ENCODE measurements around the gene PRDM1.

Gene PRDM1

DNA sequence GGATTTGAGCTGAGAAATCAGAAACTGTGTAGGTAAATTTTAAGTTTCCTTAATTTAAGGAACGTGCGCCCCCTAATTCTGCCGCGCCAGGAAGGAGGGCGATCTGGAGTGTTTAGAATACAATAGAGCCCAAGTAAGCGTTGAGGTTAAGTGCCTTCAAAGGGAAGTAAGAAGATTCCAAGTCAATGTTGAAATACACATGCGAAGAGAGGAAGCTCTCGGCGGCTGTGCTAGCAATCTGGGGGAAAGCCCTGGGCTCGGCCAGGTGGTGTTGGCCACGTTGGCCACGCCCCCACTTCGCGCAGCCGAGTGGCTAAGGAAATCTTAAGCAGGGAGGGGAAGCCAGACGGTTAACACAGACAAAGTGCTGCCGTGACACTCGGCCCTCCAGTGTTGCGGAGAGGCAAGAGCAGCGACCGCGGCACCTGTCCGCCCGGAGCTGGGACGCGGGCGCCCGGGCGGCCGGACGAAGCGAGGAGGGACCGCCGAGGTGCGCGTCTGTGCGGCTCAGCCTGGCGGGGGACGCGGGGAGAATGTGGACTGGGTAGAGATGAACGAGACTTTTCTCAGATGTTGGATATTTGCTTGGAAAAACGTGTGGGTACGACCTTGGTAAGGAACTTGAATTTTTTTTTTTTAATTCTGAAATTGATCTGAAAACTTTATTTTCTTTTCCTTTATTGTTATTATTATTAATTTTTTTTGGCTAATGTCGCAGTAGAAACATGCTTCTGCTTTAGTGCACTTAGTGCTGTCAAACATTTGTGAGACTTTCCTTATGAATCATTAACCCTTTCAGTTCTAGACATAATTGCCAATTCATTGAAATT is at the start of gene PRDM1:
Gene PRDM1 (plus strand): TSS at position 353 of the 830 bp plus-strand sequence. CDS start 218 bp downstream, at position 571.
- DNase-seq (ENCODE audit: low read depth): peak; percentile 59

DNA sequence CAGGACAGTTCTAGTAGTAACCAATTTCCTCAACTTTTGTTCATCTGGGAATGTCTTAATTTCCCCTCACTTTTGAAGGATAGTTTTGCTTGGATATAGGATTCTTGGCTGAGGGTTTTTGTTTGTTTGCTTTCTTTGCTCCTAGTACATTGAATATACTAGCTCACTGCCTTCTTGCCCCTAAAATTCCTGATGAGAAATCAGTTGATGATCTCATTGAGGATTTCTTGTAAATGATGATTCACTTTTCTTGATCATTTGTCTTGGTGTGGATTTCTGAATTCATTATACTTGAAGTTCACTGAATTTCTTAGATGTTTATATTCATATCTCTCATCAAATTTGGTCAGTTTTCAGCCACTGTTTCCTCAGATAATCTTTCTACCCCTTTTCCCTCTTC is 49.1 kb upstream of the PRDM1 start:
- no peak for DNase-seq (ENCODE audit: low read depth)

DNA sequence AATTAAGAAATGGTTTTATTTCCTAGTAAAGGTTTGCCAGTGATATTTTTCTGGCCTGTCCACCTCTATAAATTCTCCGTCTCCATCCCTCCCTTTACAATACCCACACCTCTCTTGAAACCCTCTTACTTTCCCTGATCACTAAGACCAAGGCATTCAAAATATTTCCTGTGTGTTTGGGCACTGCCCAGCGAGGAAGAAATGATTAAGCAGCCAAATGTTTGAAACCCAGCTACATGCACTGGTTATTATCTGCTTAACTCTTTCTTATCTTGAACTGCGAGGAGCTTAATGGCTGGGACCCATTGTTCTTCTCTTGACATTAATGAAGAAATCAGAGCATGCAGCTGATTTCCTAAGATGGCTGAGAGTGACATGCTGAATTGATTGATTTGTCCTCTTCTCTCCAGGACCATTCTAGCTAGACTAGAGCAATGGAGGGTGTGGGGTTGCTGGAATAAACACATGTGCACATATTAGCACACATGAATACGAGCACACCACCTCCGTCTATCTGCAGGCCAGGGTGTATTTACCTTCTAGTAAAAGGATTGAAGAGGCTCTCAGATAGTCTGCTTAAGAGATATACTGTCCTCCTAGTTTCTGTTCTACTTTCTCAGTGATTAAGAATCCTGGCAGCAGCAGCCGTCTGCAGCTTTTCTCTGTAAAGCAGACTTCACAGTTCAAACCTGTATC is 46.1 kb upstream of the PRDM1 start:
- no peak for DNase-seq (ENCODE audit: low read depth)

DNA sequence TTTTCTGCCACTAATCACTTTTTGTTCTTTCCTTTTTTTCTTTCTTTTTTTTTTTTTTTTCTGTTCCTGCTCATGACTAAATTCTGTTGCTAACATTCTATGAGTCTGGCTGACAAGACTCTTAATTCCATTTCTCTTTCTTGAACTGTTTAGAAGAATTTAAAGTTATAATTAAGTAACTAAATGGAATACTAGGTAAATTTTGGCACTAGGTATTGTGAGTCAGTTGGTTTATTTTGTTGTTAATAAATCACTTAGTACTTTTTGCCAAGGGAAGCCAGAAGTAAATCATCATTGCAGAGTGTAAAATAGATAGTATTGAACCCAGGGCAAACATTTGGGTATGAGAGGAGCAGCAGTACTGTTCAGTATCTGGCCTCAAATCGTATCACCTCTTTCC is 42.0 kb upstream of the PRDM1 start:
- no peak for DNase-seq (ENCODE audit: low read depth)

DNA sequence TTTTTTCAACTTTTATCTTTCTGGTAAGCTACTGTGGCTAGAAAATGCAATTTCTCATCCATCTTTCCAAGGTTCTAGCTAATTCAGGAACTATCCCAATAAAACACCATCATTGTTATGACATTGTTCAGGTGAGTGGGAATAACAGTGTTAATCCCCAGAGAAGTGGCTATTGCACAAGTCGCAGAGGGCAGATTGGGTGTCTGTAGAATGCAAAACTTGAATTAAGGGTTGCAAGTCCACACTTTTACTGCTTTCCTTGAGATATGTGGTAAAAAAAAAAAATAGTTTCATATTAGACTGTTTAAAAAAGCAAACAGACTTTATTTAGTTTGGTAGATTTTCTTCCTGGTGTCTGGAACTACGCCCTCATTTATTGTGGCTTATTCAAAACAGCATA is 41.1 kb upstream of the PRDM1 start:
- DNase-seq (ENCODE audit: low read depth): no peak

DNA sequence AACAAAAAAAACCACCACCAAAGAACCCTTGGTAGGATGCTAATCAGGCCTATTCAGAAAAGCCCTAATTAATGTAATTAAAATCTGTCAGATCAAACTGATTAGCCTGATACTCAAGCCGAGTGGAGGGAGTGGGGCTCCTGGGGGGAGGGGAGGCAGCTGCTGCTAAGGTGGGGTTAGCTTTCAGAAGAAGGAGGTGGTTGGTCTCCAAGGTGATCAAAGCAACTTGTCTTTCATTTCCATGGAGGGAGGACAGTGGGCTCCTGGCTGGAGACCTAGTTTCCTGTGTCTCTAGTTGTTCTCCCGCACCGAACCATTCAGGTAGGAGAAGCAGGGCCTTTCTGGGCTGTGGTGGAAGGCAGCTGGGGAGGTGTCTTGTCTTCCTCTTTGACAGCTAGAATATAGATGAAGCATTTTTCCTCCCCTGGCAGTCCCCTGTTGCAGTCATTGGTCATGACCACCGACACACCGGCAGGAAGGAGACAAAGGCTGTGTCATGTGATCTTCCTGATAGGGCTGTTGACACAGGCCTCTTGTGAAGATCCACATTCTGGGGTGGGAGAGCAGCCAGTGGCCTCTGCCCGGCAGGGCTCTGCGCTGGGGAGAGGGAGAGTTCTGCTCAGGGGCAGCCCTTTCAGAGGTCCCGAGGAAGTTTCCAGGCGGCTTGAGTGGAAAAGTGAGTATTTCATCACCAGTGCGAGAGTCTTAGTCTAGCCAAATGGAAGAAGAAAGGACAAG is 39.9 kb upstream of the PRDM1 start:
- no peak for DNase-seq (ENCODE audit: low read depth)

DNA sequence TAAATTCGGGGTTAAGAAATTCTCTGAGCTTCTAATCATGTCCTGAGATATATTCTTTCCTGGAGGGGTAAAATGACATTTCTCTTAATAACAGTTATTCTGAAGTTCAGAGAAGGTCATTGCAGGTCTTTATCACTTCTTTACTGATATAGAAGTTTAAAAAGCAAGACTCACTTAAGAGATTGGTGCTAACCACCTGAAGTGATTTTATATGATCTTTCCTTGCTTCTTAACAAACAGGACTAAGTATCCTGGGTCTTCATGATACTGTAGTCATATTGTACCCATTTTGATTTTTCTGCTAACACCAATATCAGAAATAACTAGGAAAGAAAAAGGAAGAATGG is 39.3 kb upstream of the PRDM1 start:
- no peak for DNase-seq (ENCODE audit: low read depth)

DNA sequence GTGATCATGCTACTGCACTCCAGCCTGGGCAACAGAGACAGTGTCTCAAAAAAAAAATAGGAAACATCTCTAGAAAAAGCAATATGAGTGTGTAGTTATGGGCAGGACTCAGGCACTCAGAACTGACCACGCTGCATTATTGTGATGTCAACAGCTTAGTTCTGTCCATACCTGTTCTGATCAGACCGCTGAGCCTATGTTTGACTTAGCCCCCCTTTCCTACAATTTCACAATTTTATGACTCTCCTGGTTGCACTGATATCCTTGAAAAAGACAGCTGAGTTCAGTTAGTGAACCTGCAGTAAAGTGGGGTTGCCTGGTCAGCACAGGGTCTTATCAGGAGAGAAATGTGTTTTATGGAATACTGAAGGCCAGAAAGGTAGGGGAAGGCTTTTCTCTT is 37.8 kb upstream of the PRDM1 start:
- no peak for DNase-seq (ENCODE audit: low read depth)

DNA sequence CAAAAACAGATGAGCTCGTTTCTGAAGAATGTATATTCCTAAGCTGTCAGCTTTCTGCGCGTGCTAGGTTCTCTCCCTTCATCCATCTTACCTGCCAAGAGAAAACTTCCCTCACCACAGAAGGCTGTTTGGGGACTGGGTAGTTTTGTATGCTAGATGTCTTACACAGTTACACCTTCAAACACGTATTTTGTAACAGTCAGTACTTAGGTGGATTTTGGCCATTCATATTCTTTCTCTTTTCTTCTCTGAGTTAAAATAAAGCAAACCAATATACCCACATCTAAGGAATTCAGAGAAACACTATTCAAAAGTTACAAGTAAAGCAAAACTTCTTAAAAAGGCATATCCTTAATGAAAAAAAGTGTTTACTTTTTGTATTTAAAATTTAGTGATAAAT is 35.6 kb upstream of the PRDM1 start:
- no peak for DNase-seq (ENCODE audit: low read depth)

DNA sequence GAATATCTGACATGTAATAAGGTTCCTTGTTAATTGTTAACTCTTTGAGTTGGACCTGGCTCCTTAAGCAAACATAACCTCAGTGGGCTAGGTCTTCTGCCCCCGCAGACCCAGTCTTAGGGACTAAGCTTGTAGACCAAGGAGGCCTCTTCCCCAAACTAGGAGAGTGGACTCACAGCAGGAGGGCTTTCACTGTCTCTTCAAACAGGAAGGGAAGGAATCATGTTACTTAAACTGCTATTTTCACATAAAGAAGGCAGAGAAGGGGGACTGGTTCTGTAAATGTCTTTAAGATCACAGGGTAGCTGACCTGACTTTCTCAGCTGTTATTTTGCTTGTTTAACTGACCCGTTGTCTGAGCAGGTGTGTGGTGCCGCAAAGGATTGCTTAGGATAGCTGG is 34.9 kb upstream of the PRDM1 start:
- DNase-seq (ENCODE audit: low read depth): no peak

DNA sequence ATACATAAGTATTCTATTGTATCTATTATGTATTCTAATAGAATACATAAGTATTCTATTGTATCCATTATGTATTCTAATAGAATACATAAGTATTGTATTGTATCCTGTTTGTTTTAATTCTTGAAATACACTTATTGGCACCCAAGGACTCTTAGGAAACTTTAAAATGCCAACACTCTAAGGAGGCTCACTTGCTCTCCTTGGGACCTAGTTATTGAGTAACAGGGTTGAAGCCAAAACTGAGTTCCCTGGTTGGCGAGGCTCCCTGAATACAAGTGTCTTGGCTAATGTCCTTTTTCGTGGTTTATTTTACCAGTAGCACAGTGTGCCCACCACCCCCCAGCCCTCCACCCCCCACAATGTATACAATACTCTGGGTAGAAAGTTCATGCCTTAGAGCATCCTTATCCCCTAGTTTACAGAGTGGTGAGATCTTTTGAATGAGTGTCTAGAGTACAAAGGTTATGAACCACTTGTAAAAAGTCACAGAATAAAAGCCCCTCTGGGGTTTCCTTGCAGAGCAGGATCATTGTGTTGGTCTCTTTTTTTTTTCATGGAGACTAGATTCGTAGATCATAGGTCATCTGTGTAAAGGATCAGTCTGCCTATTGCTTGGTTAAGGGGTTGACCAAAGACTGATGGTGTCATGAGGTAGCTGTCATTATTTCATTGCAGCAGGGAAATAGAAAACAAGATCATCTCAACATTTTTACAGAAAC is 32.5 kb upstream of the PRDM1 start:
- no peak for DNase-seq (ENCODE audit: low read depth)

DNA sequence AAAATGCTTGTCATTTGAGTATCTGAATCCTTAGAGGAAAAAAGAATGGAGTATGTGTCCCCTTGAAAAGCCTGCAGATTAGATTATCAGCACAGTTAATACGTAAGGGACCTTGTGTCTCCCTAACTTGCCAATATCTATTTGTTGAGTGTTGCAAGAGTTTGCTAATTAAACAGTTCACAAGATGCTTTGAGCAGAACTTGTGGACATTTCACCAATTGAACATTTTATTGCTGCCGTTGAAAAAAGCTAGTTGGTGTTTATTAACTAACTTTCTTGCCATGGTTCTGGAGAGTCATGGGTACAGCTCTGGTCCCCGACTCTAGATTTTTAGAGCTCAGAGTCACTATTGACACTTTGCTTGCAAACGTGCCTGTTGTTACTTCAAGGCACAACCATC is 30.6 kb upstream of the PRDM1 start:
- DNase-seq (ENCODE audit: low read depth): no peak

DNA sequence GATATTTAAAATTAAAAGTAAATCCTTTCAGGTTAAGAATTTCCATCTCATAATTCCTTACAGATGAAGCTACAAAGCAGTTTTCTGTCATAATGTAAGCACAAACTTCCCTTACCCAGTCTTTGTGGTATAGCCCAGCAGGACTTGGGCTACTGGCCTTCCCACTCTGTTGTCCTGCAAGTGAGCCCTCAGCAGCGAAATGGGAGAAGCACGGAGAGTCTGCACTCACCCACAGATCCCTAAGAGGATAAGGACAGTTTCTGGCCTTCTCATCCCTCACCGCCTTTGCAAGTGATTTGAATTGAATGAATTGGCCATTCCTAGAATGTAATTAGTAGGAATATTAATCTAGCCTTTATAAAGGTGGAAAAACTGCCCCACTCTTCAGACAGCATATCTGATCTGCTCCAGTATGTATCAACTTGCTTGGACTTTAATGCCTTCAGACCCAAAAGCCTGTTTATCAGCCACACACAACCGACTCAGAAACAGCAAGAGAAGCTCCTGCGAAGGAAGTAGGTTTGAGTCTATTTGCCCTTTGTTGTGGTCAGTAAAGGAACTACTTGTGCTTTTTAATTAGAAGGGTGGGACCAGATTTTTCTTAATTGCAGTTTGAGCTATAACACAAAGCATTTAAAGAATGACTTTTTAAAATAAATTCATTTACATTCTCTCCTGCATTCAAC is 29.9 kb upstream of the PRDM1 start:
- no peak for DNase-seq (ENCODE audit: low read depth)

DNA sequence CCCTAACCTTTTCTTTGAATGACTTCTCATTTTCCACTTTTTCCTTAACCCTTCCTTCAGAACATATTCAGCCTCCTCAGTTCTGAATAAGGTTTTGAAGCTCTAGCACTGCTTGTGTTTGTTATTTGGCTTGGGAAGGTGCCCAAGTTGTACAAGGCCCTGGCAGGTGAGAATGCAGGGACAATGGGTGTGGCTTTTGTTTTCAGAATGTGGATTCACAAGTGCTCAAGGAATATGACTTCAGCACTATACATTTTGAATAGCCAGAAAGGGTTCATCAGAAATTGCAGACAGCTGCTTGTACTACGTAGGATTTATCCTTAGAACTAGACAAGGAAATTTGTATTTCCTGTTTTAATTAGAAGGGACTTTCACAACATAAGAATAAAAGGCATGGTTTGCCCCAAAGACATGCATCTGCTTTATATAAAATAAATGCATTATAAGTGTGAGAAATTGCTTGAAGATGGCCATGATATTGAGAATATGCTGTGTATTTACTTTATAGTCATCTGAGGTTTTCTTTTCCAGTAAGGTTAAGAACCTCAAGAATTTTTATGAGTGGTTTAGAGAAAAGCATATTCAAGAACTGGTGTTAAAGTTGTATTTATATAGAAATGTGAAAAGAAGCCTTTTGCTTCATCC is 29.3 kb upstream of the PRDM1 start:
- DNase-seq (ENCODE audit: low read depth): no peak

DNA sequence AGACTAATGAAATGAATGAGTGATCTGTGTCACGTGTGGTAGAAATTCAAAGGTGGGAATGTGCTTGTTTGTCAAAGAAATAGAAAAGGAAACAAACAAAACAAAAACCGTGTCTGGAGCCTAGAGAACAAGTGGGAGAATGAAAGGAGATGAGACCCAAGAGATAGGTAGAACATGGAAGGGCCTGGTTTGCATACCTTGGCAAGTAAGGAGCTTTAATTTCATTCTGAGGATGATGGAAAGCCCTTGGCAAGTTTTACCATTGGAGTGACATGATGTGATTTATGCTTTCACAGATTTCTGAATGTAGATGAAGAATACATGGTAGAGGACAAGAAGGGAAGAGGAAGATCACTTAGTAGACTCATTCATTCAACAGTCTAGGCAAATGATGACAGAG is 26.8 kb upstream of the PRDM1 start:
- no peak for DNase-seq (ENCODE audit: low read depth)

DNA sequence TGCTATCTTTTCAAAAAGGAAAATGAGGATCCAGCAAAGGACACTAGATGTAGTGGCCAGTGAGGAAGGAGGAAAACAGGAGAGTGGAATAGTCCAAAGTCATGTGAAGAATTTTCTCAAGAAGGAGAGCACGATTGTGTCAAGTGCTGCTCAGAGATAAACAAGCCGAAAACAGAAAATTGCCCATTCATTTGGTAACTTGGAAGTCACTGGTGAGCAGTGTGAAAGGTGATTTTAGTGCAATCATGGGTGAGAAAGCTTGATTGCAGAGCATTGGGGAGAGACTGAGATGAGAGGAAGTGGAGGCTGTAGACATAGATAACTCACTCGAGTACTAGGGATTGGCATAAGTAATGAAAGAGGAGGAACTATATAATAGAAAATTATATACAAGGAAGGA is 26.0 kb upstream of the PRDM1 start:
- DNase-seq (ENCODE audit: low read depth): no peak

DNA sequence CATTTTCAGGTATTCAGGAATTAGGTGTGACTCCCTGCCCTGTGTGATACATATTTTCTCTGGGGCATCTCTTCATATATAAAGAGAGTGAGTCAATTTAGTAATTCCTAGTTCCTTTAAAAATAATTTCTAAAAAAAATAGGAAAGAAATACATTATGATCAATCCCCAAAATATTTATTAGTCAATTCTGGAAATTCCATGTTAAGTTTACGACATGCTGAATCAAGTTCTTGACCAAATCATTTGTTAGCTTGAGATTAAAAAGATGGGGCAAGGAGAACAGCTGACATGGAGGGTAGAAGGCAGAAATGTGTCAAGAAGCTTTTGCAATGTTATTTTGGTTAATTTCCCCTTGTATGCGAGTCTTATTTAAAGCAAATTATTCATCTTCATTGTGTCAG is 22.7 kb upstream of the PRDM1 start:
- DNase-seq (ENCODE audit: low read depth): no peak

DNA sequence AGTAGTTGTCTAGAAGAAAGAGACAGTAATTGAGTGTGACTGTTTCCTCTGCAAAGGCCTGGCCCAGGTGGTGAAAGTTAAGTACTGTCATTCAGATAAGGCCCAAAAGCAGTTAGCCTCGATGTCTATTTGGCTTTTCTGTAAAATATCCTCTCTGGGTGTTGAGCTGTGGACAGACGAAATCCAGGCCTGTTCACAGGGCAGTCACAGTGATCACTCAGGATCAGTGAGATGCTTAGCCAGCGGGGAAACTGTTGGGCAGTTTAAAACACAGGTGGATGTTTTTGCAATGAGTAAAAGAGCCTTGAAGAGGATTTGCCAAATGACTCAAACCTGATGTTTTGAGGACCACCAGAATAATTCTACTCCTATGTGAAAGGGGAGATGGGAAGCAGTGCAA is 22.0 kb upstream of the PRDM1 start:
- DNase-seq (ENCODE audit: low read depth): no peak

DNA sequence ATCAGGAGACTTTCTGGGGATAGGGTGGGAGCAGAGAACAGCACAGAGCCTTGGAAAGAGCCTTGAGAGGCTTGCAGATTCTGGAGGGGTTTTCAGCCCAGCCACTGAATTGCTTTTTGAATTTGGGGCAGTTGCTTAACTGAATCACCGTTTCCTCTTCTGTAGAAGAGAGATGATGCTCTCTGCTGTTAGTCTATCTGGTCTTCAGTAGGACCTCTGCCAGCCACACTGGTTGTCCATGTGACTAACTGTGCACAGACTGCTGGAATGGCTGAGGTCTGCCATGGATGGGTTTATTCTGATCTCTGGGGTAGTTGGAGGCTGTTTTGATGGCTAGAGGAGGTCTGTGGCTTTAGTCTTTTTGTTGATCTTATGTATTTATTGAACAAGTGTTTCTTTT is 21.4 kb upstream of the PRDM1 start:
- no peak for DNase-seq (ENCODE audit: low read depth)

DNA sequence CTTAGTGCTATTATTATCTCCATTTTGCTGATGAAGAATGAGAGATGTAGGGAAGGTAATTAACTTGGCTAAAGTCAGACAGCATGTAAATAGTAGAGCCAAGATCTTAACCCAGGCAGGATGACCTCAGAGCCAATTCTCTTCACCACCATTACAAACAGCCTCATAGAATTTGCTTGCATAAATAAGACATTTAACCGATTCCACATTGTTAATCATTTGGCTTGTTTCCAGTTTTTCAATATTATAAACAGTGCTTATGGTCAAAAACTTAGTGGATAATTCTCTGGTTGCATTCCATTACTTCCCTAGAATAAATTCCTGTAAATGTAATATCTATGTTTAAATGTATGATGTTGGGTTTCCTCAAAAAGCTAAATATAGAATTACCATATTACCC is 19.1 kb upstream of the PRDM1 start:
- no peak for DNase-seq (ENCODE audit: low read depth)

DNA sequence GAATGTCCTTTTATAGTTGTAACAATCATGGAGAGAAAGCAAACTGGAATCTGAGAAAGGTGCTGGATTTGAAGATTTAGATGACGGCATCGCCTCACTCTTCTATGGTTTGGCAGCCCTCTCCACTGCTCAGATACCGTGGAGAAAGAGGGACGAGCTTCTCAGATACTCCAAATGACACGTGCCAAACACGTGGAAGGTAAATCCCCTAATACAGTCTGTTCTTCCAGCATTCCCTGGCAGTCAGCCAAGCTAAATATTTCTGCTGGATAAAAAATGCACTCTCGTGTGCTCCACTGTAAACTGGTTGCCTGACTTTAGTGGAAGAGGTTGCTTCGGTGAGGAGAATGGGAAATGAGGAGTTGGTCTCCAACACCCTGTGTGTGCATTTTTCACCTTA is 16.7 kb upstream of the PRDM1 start:
- DNase-seq (ENCODE audit: low read depth): no peak

Data from stimulated activated CD8-positive, alpha-beta memory T cell treated with anti-CD3 and anti-CD28 coated beads, Interleukin-7, amount 100 ng/mL, for 24 hours (primary cell).